ENCODE data around the gene CLCF1.

The CLCF1 gene

DNA sequence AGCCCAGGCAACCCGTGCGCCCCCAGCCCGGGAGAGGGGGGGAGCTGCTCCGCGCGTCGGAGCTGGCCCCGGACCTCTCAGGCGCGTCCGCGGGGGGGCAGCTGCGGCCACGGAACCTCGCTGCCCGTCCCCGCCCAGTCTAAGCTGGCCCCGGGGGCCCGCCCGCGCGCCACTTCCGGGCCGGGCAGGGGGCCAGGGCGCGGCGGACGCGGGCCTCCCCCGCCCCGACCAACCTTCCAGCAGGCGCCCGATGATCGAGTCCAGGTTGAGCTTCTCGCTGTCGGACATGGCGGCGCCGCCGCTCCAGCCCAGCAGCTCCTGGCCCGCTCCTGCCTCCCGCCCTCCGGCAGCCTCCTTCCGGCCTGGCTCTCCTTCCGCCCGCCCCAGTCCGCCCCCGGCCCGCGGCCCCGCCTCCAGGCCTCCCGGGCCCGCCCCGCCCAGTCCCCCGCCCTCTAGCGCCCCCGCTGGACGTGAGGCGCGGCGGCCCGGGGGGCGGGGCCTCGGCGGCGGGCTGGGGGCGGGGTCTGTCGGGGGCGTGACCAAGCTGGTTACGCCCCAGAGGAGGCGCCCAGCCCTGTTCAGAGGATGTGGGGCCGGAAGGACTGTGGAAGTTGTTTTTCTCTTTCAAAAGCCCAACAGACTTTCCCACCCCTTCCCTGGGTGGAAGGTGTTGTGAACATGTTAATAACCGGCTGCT is 28.2 kb upstream of the CLCF1 start, which contains the start of gene PPP1CA:
Gene PPP1CA (minus strand): TSS at position 364 of the 697 bp plus-strand sequence. CDS start 76 bp downstream, at position 288.
- Mint-ChIP-seq H3K4me3 (peak within 1 kb of the TSS; percentile 84 to 94 (median 91)), H3K9me3 (no peaks in the 10 kb centered on the region), H3K36me3 (ENCODE audit: low read depth) (peaks cover 10% of the 10 kb centered on the region), H3K27me3 (ENCODE audit: low read depth) (no peaks in the 10 kb centered on the region), H3K4me1 (peaks cover 18% of the 10 kb centered on the region), H3K27ac (peak within 1 kb of the TSS; percentile 74 to 95 (median 93))
- TF ChIP-seq, protein P1, sequence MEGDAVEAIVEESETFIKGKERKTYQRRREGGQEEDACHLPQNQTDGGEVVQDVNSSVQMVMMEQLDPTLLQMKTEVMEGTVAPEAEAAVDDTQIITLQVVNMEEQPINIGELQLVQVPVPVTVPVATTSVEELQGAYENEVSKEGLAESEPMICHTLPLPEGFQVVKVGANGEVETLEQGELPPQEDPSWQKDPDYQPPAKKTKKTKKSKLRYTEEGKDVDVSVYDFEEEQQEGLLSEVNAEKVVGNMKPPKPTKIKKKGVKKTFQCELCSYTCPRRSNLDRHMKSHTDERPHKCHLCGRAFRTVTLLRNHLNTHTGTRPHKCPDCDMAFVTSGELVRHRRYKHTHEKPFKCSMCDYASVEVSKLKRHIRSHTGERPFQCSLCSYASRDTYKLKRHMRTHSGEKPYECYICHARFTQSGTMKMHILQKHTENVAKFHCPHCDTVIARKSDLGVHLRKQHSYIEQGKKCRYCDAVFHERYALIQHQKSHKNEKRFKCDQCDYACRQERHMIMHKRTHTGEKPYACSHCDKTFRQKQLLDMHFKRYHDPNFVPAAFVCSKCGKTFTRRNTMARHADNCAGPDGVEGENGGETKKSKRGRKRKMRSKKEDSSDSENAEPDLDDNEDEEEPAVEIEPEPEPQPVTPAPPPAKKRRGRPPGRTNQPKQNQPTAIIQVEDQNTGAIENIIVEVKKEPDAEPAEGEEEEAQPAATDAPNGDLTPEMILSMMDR (IDR thresholded peaks at IDR 0.05; ENCODE audit: unreplicated experiment in 3 of 3): peak; percentile 50 to 58 (median 54)

DNA sequence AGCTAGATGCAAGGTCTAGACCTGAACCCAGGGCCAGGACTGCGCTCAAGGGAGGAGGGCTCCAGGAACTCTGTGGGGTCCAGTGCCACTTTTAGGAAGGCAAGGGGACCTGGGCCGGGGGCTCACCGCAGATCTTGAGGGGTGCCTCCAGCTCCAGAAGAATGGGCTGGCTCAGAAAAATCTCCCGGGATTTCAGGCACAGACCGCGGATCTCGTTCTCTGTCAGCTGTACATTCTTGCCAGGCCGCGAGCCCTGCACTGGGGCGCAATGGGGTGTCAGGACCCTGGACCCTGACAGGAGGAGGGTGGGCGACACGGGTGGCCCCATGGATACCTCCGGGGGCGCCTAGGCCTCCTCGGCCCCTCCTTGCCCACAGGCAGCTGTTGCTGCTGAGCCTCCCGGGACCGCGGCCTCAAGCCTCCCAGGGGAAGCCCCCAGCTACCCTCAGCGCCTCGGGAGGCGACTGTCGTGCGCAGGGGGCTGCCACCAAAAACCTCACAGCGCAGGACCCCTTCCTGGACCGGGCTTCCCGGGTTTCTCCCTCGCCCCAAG is 27.6 kb upstream of the CLCF1 start:
- Mint-ChIP-seq H3K27me3 (ENCODE audit: low read depth) (no peaks in the 10 kb centered on the region), H3K36me3 (ENCODE audit: low read depth) (peaks cover 14% of the 10 kb centered on the region), H3K9me3 (no peaks in the 10 kb centered on the region), H3K4me1 (peaks cover 18% of the 10 kb centered on the region), H3K27ac (peak overlapping the region; percentile 74 to 85 (median 81)), H3K4me3 (peak overlapping the region; percentile 84 to 94 (median 91))
- TF ChIP-seq, protein P1 (IDR thresholded peaks at IDR 0.05; ENCODE audit: unreplicated experiment in 3 of 3): no peak

DNA sequence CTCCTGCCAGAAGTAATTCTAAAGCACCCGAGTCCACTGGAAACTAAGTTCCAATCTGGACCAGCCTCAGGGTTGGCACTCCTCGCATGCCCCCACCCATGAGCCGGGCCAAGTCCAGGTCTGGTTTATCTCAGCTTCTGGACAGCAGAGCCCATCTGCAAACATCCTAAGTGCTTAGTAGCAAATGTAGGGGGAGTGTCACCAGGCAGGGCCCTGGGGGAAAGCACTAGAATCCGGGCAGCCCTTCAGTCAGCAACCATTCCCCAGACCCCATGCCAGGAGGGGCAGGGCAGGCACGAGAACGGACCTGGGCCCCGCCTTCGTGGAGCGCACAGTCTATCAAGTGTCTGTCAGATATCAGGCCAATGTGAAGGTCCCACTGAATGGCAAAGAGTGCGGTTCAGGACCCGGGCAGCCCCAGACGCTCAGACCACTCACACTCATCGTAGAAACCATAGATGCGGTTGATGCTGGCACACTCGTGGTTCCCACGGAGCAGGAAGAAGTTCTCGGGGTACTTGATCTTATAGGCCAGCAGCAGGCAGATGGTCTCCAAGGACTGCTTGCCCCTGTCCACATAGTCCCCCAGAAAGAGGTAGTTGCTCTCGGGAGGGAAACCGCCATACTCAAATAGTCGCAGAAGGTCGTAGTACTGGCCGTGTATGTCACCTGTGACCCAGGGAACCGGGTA is 27.0 kb upstream of the CLCF1 start:
- H3K9me3 Mint-ChIP-seq: no peaks in the 10 kb centered on the region
- peak overlapping the region; percentile 84 to 94 (median 91) for H3K4me3 Mint-ChIP-seq
- H3K27me3 Mint-ChIP-seq (ENCODE audit: low read depth): no peaks in the 10 kb centered on the region
- H3K4me1 Mint-ChIP-seq: peaks cover 18% of the 10 kb centered on the region
- peaks cover 14% of the 10 kb centered on the region for H3K36me3 Mint-ChIP-seq (ENCODE audit: low read depth)
- TF ChIP-seq, protein P1 (IDR thresholded peaks at IDR 0.05; ENCODE audit: unreplicated experiment in 3 of 3): no peak
- peak overlapping the region; percentile 74 to 85 (median 81) for H3K27ac Mint-ChIP-seq

GRCh38 chr11:67398661-67399563 is 25.5 kb upstream of the CLCF1 start:
- H3K4me1 Mint-ChIP-seq: peaks cover 14% of the 10 kb centered on the region
- no peaks in the 10 kb centered on the region for H3K27me3 Mint-ChIP-seq (ENCODE audit: low read depth)

More at GRCh38 chr11:67398661-67399563, 25.5 kb upstream of the CLCF1 start:
- H3K4me3 Mint-ChIP-seq: peak overlapping the region; percentile 51 to 91 (median 66)
- H3K27ac Mint-ChIP-seq: no peak overlapping the region
- no peaks in the 10 kb centered on the region for H3K9me3 Mint-ChIP-seq
- H3K36me3 Mint-ChIP-seq (ENCODE audit: low read depth): peaks cover 14% of the 10 kb centered on the region
- TF ChIP-seq, protein P1 (IDR thresholded peaks at IDR 0.05; ENCODE audit: unreplicated experiment in 3 of 3): no peak
